ENCODE data around the gene USP35.

Gene USP35

GRCh38 chr11:78149646-78150045, 39.1 kb upstream of the USP35 start:
- no peaks in the 10 kb centered on the region for H3K9me2 ChIP-seq (replicated peaks; ENCODE audit: low read depth, low read length)
- no peaks in the 10 kb centered on the region for H3K27me3 ChIP-seq (ENCODE audit: insufficient read depth, low read length, poor library complexity, severe bottlenecking)
- H3K9ac ChIP-seq (ENCODE audit: low read depth, low read length, poor library complexity, severe bottlenecking), result no peak overlapping the region
- H4K20me1 ChIP-seq (ENCODE audit: insufficient read depth, low read length, poor library complexity, severe bottlenecking), result no peaks in the 10 kb centered on the region
- H3K36me3 ChIP-seq (ENCODE audit: insufficient read depth, low read length), result no peaks in the 10 kb centered on the region
- H2AFZ ChIP-seq (ENCODE audit: low read length), result no peak overlapping the region
- no peak overlapping the region for H3K4me2 ChIP-seq (ENCODE audit: low read depth, low read length, poor library complexity, severe bottlenecking)
- no peaks in the 10 kb centered on the region for H3K9me3 ChIP-seq (ENCODE audit: insufficient read depth, low read depth, low read length)
- no peaks in the 10 kb centered on the region for H3K4me1 ChIP-seq (ENCODE audit: insufficient read depth, low read length, poor library complexity, severe bottlenecking)
- H3K79me2 ChIP-seq (ENCODE audit: insufficient read depth, low read length), result no peaks in the 10 kb centered on the region
- H3K4me3 ChIP-seq (ENCODE audit: low read length, poor library complexity, severe bottlenecking), result no peak overlapping the region
- peak; percentile 41 for TF ChIP-seq CTCF (conservative IDR thresholded peaks at IDR 0.05; ENCODE audit: low read length)
- TF ChIP-seq EZH2phosphoT487 (IDR thresholded peaks at IDR 0.05; ENCODE audit: borderline replicate concordance), result no peak
- no peaks in the 10 kb centered on the region for H3F3A ChIP-seq (ENCODE audit: low read depth)

GRCh38 chr11:78150346-78150745, 38.4 kb upstream of the USP35 start:
- no peaks in the 10 kb centered on the region for H3K9me2 ChIP-seq (replicated peaks; ENCODE audit: low read depth, low read length)
- H3K79me2 ChIP-seq (ENCODE audit: insufficient read depth, low read length), result no peaks in the 10 kb centered on the region
- H3K9me3 ChIP-seq (ENCODE audit: insufficient read depth, low read depth, low read length), result no peaks in the 10 kb centered on the region
- no peaks in the 10 kb centered on the region for H3F3A ChIP-seq (ENCODE audit: low read depth)
- no peak overlapping the region for H3K4me3 ChIP-seq (ENCODE audit: low read length, poor library complexity, severe bottlenecking)
- H3K36me3 ChIP-seq (ENCODE audit: insufficient read depth, low read length), result no peaks in the 10 kb centered on the region
- H2AFZ ChIP-seq (ENCODE audit: low read length), result no peak overlapping the region
- H3K27me3 ChIP-seq (ENCODE audit: insufficient read depth, low read length, poor library complexity, severe bottlenecking), result no peaks in the 10 kb centered on the region
- H4K20me1 ChIP-seq (ENCODE audit: insufficient read depth, low read length, poor library complexity, severe bottlenecking), result no peaks in the 10 kb centered on the region
- no peak overlapping the region for H3K9ac ChIP-seq (ENCODE audit: low read depth, low read length, poor library complexity, severe bottlenecking)
- TF ChIP-seq EZH2phosphoT487 (IDR thresholded peaks at IDR 0.05; ENCODE audit: borderline replicate concordance) (no peak), CTCF (conservative IDR thresholded peaks at IDR 0.05; ENCODE audit: low read length) (no peak)
- no peak overlapping the region for H3K4me2 ChIP-seq (ENCODE audit: low read depth, low read length, poor library complexity, severe bottlenecking)
- H3K4me1 ChIP-seq (ENCODE audit: insufficient read depth, low read length, poor library complexity, severe bottlenecking), result no peaks in the 10 kb centered on the region

- H3K4me2 ChIP-seq (ENCODE audit: low read depth, low read length, poor library complexity, severe bottlenecking), result no peak overlapping the region
- H3K9ac ChIP-seq (ENCODE audit: low read depth, low read length, poor library complexity, severe bottlenecking), result no peak overlapping the region
- H3K36me3 ChIP-seq (ENCODE audit: insufficient read depth, low read length), result no peaks in the 10 kb centered on the region
- no peaks in the 10 kb centered on the region for H3F3A ChIP-seq (ENCODE audit: low read depth)
- H2AFZ ChIP-seq (ENCODE audit: low read length), result no peak overlapping the region
- TF ChIP-seq CTCF (conservative IDR thresholded peaks at IDR 0.05; ENCODE audit: low read length) (no peak), EZH2phosphoT487 (IDR thresholded peaks at IDR 0.05; ENCODE audit: borderline replicate concordance) (no peak)
- H3K79me2 ChIP-seq (ENCODE audit: insufficient read depth, low read length), result no peaks in the 10 kb centered on the region
- no peaks in the 10 kb centered on the region for H3K27me3 ChIP-seq (ENCODE audit: insufficient read depth, low read length, poor library complexity, severe bottlenecking)
- H4K20me1 ChIP-seq (ENCODE audit: insufficient read depth, low read length, poor library complexity, severe bottlenecking), result no peaks in the 10 kb centered on the region
- no peaks in the 10 kb centered on the region for H3K4me1 ChIP-seq (ENCODE audit: insufficient read depth, low read length, poor library complexity, severe bottlenecking)
- no peaks in the 10 kb centered on the region for H3K9me2 ChIP-seq (replicated peaks; ENCODE audit: low read depth, low read length)
- no peaks in the 10 kb centered on the region for H3K9me3 ChIP-seq (ENCODE audit: insufficient read depth, low read depth, low read length)
- H3K4me3 ChIP-seq (ENCODE audit: low read length, poor library complexity, severe bottlenecking), result no peak overlapping the region
These were observed 38.0 kb upstream of the USP35 start for GRCh38 chr11:78150754-78151153.
